NCI-H2107 treated with DMSO at 0.1 percent for 48 hours (cell line): Measurements from ENCODE around the gene GSTA5.
"Not testable (repeated sequence)": the region's sequence is repeated elsewhere in the genome, so short reads cannot be mapped to it uniquely, and the experiment has no call there.

Source experiments
- DNase-seq: peaks from one replicate; lab custom pipeline; 2025; ENCODE audit not compliant: unreplicated experiment; lab: John Stamatoyannopoulos, UW

GSTA5 gene

DNA sequence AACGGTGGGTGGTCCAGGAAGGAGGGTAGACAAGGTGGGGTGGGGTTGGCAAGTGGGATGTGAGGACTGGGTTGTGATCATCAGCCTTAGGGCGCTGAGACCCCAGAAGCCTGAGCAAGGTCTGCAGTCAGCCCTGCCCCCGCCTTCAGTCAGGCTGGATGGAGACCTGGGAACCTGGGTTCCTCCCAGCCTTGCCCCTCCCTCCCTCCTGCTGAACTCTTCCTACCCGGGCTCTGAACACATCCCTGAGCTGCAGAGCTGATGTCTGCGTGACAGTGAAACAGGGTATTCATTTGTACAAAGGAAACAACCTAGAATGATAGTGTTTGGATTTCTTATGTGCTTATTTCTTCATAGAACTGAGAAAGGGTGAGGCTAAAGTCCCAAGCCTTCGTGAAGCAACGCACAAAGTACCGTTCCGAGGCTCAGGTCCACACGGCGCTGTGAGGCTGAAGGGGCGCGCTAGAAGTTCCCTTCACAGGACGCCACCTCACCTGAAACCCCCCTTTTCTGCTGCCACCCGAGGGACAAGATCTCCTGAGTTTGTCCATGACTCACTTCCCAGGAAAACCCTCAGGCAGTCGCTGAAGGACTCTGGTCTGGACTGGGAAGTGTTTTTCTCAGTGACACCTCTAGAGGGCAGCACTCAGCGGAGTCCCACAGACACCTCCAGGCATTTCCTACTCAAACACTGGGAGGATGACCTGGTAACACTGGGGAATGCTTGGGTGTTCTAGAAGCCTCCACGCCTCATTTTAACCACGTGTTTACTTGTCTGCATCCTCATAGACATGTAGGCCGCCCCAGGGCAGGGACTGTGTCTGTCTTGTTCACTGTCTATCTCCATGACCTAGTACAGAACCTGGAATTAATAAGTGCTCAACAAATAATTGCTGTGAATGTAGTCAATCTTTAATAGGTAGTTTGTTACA, 1.2 kb downstream of the GSTA5 start:
- DNase-seq: no peak

DNA sequence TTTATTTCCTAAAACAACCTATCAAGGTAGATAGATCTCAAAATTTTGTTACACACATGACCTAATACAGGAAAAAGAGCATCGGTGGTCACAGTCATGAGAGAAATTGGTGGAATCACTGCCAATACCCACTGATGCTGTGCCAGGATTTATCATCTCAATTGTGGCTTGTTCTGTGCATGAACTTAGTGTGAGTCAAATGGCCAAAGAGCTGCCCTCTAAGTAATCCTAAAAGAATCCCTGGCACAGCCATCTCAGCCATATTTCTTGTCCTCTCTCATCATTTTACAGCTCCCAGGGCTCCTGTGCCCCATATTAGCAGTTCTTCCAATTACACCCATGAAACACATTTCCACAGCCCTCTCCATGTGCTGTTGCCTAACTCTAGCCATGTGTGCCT, 6.1 kb downstream of the GSTA5 start:
- no peak for DNase-seq

DNA sequence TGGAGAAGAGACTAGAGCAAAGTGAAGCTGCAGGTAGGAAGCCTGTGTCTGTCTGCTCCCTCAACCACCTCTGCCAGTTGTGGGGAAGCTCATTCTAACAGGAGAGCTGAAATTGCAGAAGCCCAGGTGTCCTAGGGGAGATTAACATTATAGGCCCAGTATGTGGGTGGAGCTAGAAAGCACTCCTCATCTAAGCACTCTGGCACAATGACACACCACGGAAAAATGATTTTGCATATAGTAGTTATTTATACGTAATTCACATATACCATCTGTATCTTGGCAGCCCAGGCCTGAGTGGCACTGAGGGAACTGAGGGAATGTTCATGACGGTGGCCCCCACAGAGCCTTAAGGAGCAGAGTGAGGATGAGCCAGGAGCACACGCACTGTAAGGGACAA, 9.7 kb downstream of the GSTA5 start:
- DNase-seq: not testable (repeated sequence)

DNA sequence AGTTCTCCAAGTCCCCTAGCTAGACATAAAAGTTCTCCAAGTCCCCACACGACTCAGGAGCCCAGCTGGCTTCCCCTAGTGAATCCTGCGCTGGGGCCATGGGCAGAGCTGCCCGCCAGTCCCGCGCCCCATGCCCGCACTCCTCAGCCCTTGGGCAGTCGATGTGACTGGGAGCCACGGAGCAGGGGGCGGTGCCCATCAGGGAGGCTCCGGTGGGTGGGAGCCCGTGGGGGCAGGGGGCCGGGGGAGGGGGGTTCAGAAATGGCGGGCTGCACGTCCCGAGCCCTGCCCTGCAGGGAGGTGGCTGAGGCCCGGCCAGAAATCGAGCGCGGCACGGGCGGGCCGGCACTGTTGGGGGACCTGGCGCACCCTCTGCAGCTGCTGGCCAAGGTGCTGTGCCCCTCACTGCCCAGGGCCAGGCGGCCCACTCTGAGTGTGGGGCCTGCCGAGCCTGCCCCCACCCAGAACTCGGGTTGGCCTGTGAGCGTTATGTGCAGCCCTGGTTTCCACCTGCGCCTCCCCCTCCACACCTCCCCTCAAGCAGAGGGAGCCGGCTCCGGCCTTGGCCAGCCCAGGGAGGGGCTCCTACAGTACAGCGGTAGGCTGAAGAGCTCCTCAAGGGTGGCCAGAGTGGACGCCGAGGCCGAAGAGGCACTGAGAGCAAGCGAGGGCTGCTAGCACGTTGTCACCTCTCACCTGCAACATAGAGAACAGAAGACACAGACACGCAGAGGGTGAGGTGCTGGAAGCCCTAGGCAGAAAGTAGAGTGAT, 11.4 kb downstream of the GSTA5 start:
- DNase-seq: no peak

DNA sequence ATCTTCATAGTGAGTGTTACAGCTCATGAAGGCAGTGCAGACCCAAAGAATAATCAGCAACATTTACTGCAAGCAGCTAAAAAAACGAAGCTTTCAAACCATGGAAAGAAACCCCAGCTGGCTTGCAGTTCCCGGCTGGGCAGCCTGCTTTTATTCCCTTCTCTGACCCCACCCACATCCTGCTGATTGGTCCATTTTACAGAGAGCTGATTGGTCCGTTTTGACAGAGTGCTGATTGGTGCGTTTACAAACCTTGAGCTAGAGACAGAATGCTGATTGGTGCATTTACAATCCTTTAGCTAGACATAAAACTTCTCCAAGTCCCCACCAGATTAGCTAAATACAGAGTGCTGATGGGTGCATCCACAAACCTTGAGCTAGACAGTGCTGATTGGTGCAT, 12.0 kb downstream of the GSTA5 start:
- DNase-seq: not testable (repeated sequence)

DNA sequence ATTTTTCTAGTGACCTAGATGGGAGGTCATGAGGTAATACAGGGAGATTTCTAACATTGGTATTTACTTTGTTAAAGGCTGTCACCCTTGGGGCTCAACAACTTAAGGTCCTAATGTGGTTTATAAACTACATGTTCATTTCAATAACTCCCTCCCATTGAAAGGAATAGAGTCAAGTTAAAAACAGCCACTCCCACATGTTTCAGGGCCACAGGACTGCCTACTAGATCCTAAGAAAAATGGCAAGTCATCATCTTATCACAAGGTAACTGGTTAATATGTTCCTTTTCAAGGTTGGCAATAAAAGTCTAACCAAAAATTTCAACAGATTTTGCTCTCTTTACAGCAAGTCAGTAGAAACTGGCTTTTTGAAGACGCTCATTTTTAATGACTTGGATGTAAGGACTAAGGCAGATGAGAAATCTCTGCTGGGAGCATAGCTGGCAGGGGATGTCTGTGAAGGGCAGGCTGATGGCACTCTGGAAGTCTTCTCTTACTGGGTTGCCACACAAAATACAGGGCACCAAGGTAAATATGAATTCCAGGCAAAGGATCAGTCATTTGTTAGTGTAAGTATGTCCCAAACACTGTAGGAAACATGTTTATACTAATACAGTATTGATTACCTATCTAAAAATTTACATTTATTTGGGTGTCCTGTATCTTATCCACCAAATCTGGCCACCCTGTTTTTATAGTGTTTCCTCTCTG, 13.4 kb downstream of the GSTA5 start:
- DNase-seq: not testable (repeated sequence)

DNA sequence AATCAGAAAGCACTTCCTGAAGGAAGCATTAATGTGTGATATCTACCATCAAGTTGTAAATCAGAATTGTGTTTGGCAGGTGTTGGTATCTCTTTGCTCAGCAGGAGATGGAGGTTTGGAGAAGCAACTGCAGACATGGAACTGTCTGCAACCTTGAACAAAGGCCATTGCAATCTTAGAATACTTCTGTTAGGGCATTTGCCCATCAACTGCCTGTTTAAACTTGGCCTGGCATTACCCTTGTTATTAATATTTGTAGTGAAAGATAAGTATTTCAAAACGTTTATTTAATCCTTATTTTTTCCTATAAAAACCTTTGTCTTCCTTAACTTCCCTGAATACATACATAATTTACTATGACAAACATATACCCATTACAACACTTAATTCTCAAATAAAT, 14.1 kb downstream of the GSTA5 start:
- no peak for DNase-seq

DNA sequence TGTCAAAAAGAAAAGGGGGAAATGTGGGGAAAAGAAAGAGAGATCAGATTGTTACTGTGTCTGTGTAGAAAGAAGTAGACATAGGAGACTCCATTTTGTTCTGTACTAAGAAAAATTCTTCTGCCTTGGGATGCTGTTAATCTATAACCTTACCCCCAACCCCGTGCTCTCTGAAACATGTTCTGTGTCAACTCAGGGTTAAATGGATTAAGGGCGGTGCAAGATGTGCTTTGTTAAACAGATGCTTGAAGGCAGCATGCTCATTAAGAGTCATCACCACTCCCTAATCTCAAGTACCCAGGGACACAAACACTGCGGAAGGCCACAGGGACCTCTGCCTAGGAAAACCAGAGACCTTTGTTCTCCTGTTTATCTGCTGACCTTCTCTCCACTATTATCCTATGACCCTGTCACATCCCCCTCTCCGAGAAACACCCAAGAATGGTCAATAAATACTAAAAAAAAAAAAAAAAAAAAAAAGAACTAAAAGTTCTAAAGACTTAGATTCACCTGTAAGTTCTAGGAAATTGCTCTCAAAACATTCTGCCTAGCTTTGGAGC, 14.6 kb downstream of the GSTA5 start:
- not testable (repeated sequence) for DNase-seq

DNA sequence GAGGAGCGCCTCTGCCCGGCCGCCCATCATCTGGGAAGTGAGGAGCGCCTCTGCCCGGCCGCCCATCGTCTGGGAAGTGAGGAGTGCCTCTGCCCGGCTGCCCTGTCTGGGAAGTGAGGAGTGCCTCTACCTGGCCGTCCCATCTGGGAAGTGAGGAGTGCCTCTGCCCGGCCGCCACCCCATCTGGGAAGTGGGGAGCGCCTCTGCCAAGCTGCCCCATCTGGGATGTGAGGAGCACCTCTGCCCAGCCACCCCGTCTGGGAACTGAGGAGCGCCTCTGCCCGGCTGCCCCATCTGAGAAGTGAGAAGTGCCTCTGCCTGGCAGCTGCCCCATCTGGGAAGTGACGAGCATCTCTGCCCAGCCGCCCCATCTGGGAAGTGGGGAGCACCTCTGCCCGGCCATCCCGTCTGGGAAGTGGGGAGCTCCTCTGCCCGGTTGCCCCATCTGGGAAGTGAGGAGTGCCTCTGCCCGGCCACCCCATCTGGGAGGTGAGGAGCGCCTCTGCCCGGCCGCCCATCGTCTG, 15.3 kb downstream of the GSTA5 start:
- DNase-seq: not testable (repeated sequence)

DNA sequence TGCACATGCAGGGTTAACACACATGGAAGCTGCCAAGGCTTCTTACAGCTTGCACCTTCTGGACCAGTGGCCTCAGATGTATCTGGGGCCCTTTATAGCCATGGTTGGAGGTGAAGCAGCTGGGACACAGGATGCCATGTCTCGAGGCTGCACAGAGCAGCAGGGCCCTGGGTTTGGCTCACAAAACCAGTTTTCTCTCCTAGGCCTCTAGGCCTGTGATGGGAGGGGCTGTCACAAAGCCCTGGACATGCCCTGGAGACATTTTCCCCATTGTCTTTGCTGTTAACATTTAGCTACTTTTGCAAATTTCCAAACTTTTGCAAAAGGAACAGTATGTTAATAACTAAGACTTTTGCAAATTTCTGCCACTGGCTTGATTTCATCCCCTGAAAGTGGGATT, 18.8 kb downstream of the GSTA5 start:
- no peak for DNase-seq

DNA sequence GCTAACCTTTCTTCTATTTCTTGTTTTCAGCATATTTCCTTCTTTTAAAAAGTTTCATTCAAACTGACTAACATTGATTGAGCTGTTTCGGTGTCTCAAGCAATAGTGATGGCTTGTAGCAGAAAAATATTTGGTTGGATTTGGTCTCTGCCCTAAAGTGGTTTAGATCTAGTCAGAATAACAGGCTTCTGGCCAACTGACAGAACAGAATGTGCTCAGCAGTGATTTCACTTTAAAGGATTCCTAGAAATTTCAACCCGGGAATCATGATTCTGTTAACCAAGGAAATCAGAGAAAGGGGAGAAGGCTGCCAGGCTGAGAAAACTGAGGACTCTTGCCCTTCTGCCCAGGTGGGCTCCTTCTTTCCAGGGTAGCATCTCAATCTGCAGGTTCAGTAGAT, 20.4 kb downstream of the GSTA5 start:
- DNase-seq: no peak

DNA sequence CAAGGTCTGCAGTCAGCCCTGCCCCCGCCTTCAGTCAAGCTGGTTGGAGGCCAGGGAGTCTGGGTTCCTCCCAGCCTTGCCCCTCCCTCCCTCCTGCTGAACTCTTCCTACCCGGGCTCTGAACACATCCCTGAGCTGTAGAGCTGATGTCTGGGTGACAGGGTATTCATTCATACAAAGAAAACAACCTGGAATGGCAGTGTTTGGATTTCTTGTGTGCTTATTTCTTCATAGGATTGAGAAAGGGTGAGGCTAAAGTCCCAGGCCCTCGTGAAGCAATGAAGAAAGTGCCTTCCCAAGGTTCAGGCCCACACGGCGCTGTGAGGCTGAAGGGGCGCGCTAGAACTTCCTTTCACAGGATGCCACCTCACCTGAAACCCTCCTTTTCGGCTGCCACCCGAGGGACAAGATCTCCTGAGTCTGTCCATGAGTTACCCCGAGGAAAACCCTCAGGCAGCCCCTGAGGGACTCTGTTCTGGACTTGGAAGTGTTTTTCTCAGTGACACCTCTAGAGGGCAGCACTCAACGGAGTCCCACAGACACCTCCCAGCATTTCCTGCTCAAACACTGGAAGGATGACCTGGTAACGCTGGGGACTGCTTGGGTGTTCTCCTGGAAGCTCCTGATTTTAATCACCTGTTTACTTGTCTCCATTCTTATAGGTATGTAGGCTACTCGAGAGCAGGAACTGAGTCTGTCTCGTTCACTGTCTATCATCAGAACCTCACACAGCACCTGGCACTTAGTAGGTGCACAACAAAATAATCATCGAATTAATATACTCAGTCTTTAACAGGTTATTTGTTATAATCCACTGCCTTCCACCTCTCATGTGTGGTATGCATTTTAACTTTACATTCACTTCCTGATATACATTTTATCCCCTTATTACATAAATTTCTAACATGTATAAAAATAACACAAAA, 25.2 kb downstream of the GSTA5 start:
- no peak for DNase-seq

DNA sequence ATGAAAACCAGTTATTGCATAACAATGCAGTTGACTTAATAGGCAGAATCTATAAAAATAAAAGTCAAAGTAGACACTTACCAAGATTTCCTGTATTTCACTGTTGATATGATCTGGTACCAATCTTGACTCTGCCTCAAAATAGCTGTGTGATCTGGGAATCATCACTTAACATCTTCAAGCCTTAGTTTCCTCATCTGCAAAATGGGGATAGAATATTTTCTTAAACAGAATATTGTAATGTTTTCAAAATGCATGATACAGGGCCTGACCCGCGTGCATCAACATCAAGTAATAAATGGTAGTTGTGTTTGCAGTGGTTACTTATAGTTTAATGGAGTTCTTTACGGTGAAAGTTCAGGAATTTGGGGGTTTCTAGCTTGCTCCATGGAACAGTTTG, 26.1 kb downstream of the GSTA5 start:
- DNase-seq: not testable (repeated sequence)

DNA sequence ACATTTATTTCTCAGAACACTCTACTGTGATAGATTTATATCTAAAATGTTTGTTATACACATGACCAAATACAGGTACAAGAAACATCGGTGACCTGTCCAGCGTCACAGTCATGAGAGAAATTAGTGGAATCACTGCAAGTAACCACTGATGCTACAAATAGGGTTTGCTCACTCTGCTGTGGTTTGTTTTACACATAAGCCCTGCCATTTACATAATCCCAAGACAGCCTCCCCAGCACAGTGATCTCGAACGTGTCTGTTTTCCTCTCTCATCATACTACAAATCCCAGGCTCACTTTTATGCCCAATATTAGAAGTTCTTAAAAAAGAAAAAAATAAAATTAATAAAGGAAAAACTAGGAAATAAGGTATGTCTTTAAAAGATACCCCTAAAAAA, 30.8 kb downstream of the GSTA5 start:
- DNase-seq: not testable (repeated sequence)

DNA sequence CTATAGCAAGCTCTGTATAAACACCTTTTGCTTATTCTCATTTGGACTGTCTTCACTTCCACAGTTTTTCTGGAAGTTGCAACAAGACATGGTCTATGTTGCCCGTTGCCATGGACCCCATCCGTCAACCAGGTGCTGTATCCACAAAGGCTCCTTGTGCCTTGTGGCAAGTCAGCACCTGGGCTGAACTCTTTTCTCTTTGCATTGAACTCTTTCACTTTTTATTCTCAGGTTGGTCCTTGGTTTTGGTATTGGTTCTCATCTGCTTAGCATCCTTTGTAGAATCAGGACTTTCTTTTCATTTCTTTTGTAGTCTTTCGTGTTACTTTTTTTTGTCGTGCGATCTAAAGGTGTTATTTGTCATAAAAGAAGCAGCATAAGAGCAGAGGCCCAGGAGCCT, 32.0 kb downstream of the GSTA5 start:
- no peak for DNase-seq

DNA sequence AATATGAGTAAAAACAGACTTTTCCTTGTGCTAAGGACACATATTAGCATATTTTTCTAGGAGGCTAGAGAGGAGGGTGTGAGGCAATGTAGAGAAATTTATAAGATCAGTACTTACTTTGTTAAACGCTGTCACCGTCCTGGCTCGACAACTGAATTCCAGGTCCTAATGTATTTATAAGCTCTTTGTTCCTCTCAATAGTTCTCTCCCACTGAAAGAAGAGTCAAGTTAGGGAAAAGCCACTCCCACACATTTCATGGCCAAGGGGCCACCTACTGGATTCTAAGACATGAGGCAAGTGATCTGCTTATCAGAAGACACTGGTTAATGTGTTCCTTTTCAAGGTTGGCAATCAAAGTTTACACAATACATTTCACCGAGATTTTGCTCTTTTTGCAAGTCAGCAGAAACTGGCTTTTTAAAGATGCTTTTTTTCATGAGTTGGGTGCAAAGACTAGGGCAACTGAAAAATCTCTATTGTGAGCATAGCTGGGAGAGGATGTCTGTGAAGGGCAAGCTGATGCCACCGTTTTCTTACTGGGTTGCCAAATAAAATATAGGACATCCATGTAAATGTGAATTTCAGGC, 36.9 kb downstream of the GSTA5 start, which contains the start of gene GSTA1:
GSTA1 (minus strand) TSS at position 149 of the 588 bp plus-strand sequence. CDS start 4,549 bp downstream, outside the sequence.
- not testable (repeated sequence) for DNase-seq

DNA sequence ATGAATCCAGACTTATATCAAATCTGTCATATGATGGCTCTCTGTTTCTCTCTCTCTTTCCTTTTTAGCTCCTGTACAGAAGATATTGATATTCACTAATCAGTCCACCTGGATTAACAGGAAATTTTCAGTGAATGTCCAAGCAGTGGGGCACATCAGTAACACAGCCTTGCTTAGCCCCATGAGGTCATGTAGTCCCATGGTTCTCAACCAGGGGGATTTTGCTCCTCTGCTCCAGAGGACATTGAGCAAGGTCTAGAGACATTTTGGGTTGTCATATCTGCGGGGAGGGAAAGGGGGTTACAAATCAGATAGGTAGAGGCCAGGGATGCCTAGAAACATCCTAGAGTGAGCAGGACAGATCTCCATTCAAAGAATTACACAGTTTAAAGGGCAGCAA, 37.8 kb downstream of the GSTA5 start:
- no peak for DNase-seq

DNA sequence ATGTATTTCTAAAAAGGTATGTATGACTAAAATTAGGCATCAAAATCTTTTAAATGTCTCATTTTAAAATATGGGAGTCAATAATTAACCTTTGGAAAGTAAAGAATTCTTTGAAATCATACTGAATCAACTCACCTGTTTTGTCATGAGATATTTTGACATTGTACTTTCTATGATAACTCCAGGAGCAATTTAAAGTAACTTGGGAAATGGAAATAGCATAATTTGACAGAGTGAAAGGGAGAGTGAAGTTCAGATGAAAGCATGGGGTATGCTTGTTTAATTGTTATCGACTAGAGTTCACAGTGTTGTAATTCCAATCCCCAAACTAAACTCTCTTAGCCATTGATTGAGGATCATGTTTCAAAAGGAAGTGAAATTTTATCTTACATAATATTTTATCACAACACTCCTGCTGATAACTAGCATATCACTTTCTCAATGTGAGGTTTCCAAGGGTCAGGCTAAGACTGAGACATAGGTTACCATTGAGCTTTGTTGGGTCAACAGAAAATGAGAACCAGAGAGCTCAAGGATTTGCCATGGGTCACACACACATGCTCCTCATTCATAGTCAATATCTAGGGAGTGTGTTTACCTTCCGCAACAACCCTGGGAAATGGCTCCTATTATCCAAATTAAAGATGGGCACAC, 39.3 kb downstream of the GSTA5 start:
- no peak for DNase-seq

DNA sequence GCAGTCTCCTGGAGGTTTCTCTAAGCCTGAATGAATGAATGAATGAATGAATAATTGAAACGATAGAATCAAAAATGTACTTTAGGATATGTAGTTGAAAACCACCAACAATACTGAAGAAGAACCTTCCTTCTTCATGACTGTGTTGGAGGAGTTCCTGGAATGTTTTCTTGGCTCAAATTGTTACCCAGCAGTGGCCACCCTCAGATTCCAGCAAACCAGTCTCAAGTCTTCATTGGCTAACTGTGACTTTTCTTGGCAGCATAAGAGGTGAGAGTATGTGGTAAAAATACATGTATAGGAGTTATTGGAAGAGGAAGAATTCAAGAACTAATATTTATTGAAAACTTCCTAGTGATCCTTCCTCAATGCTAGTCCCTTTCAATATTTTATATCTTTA, 41.3 kb downstream of the GSTA5 start:
- DNase-seq: not testable (repeated sequence)
